DMS79 treated with DMSO at 0.1 percent for 48 hours (cell line): Measurements from ENCODE around the gene GRAMD2B.
"Not testable (repeated sequence)": the region's sequence is repeated elsewhere in the genome, so short reads cannot be mapped to it uniquely, and the experiment has no call there.

Experiments used
- DNase-seq: peaks from one replicate; lab custom pipeline; 2025; lab: John Stamatoyannopoulos, UW

Gene GRAMD2B

GRCh38 chr5:126449751-126450271 is 26.6 kb downstream of the GRAMD2B start:
- no peak for DNase-seq

- DNase-seq = no peak
Measured at GRCh38 chr5:126450346-126450745, 27.1 kb downstream of the GRAMD2B start.

- no peak for DNase-seq
Measured at GRCh38 chr5:126450907-126451306, 27.7 kb downstream of the GRAMD2B start.

- no peak for DNase-seq
Measured at GRCh38 chr5:126452477-126452876, 29.3 kb downstream of the GRAMD2B start.

- no peak for DNase-seq
Measured at GRCh38 chr5:126454081-126454480, 30.9 kb downstream of the GRAMD2B start.

- DNase-seq = no peak
Measured at GRCh38 chr5:126454535-126454934, 31.3 kb downstream of the GRAMD2B start.

GRCh38 chr5:126455264-126455663 is 32.1 kb downstream of the GRAMD2B start:
- DNase-seq = no peak

GRCh38 chr5:126455728-126456127 is 32.5 kb downstream of the GRAMD2B start:
- no peak for DNase-seq

- no peak for DNase-seq
Measured at GRCh38 chr5:126456217-126456820, 33.1 kb downstream of the GRAMD2B start.

- DNase-seq = no peak
Measured at GRCh38 chr5:126460459-126460858, 37.2 kb downstream of the GRAMD2B start.

- DNase-seq = no peak
Measured at GRCh38 chr5:126460977-126461376, 37.8 kb downstream of the GRAMD2B start.

- peak; percentile 3 for DNase-seq
Measured at GRCh38 chr5:126461838-126462237, 38.6 kb downstream of the GRAMD2B start.

- no peak for DNase-seq
Measured at GRCh38 chr5:126462239-126463014, 39.2 kb downstream of the GRAMD2B start.

GRCh38 chr5:126464016-126464415 is 40.8 kb downstream of the GRAMD2B start:
- no peak for DNase-seq

GRCh38 chr5:126464959-126465358 is 41.8 kb downstream of the GRAMD2B start:
- no peak for DNase-seq

- no peak for DNase-seq
Measured at GRCh38 chr5:126468091-126468490, 44.9 kb downstream of the GRAMD2B start.

- no peak for DNase-seq
Measured at GRCh38 chr5:126469536-126470316, 46.5 kb downstream of the GRAMD2B start.

GRCh38 chr5:126470529-126470928 is 47.3 kb downstream of the GRAMD2B start:
- not testable (repeated sequence) for DNase-seq

- no peak for DNase-seq
Measured at GRCh38 chr5:126471247-126471646, 48.0 kb downstream of the GRAMD2B start.

GRCh38 chr5:126471875-126472537 is 48.8 kb downstream of the GRAMD2B start:
- no peak for DNase-seq

GRCh38 chr5:126472538-126472889 is 49.3 kb downstream of the GRAMD2B start:
- no peak for DNase-seq
